Measurements from ENCODE around the gene NFKBIB.

DNA sequence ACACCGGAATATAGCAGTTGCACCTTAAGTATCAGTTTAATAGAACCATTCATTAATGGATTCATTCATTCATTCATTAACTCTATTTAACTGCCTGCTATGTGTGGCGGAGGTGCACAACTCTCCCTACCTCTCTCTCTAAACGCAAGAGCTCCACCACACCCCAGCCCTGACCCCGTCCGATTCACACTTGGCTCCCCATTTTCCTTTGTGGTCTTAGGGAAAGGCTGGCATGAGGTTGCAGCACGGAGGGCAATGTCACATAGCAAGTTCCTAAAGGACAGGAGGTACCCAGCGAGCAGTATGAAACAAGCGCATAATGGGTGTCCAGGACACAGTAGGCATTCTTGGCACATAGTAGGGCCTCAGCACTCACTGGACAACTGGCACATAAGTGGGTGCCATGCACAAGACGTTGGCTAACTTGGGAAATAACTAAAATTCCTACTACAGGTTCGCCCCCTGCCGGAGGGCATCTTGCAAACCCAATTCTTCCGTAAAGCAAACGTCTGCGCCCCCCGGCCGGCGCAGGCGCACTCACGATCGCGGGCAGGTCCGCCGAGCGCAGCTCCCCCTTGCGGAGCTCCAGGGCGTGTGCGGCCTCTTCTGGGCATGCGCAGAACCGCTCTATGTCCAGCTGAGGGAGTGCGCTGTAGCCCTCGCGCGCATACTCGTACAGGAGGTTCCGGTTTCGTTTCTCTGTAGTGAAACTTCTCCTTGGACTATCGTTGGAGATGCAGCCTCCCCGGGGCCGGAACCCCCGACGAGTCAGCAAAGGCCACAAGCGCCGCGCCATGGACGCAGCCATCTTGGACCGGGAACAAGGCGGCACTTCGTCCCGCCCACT is 30.4 kb downstream of the NFKBIB start, which contains the start of gene SARS2:
- TF ChIP-seq POLR2A (IDR thresholded peaks at IDR 0.05; ENCODE audit: borderline replicate concordance, extremely low read depth, insufficient read depth, insufficient read length) (peak; percentile 70), RAD21 (IDR thresholded peaks at IDR 0.05; ENCODE audit: low read depth) (peak; percentile 88), EZH2 (IDR thresholded peaks at IDR 0.05) (no peak), SIN3A (IDR thresholded peaks at IDR 0.05; ENCODE audit: low read depth) (no peak), ZNF274 (IDR thresholded peaks at IDR 0.05; ENCODE audit: low read depth, low read length) (no peak), FOSL1 (IDR thresholded peaks at IDR 0.05; ENCODE audit: low read depth) (no peak), CEBPB (IDR thresholded peaks at IDR 0.05; ENCODE audit: low read depth) (no peak), JUND (IDR thresholded peaks at IDR 0.05) (no peak), ZFX (IDR thresholded peaks at IDR 0.05) (no peak)
- TF ChIP-seq, protein P1, sequence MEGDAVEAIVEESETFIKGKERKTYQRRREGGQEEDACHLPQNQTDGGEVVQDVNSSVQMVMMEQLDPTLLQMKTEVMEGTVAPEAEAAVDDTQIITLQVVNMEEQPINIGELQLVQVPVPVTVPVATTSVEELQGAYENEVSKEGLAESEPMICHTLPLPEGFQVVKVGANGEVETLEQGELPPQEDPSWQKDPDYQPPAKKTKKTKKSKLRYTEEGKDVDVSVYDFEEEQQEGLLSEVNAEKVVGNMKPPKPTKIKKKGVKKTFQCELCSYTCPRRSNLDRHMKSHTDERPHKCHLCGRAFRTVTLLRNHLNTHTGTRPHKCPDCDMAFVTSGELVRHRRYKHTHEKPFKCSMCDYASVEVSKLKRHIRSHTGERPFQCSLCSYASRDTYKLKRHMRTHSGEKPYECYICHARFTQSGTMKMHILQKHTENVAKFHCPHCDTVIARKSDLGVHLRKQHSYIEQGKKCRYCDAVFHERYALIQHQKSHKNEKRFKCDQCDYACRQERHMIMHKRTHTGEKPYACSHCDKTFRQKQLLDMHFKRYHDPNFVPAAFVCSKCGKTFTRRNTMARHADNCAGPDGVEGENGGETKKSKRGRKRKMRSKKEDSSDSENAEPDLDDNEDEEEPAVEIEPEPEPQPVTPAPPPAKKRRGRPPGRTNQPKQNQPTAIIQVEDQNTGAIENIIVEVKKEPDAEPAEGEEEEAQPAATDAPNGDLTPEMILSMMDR (IDR thresholded peaks at IDR 0.05 in 2 of 3, conservative IDR thresholded peaks at IDR 0.05 in 1 of 3; ENCODE audit: borderline replicate concordance in 1 of 3, insufficient read depth in 1 of 3, low read depth in 2 of 3, low read length in 2 of 3): peak; percentile 98 to 99 (median 99)
- TF ChIP-seq, protein P2, sequence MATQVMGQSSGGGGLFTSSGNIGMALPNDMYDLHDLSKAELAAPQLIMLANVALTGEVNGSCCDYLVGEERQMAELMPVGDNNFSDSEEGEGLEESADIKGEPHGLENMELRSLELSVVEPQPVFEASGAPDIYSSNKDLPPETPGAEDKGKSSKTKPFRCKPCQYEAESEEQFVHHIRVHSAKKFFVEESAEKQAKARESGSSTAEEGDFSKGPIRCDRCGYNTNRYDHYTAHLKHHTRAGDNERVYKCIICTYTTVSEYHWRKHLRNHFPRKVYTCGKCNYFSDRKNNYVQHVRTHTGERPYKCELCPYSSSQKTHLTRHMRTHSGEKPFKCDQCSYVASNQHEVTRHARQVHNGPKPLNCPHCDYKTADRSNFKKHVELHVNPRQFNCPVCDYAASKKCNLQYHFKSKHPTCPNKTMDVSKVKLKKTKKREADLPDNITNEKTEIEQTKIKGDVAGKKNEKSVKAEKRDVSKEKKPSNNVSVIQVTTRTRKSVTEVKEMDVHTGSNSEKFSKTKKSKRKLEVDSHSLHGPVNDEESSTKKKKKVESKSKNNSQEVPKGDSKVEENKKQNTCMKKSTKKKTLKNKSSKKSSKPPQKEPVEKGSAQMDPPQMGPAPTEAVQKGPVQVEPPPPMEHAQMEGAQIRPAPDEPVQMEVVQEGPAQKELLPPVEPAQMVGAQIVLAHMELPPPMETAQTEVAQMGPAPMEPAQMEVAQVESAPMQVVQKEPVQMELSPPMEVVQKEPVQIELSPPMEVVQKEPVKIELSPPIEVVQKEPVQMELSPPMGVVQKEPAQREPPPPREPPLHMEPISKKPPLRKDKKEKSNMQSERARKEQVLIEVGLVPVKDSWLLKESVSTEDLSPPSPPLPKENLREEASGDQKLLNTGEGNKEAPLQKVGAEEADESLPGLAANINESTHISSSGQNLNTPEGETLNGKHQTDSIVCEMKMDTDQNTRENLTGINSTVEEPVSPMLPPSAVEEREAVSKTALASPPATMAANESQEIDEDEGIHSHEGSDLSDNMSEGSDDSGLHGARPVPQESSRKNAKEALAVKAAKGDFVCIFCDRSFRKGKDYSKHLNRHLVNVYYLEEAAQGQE (IDR thresholded peaks at IDR 0.05; ENCODE audit: low read depth): no peak
